SJCRH30 (cell line): ENCODE measurements around the gene DACT2. TPM values are rescaled to one million over a fixed set of nuclear protein-coding genes. Genes with fewer than 3 reads are reported as not detected.
"Not testable (repeated sequence)": the region's sequence is repeated elsewhere in the genome, so short reads cannot be mapped to it uniquely, and the experiment has no call there.

ENCODE experiments used
- DNase-seq, 2 experiments: peaks; one replicate each; pipeline ENCODE4 v3.0.0-alpha.2; 2015 to 2020
- H3K27ac ChIP-seq: fragments of 250-450 bp; sonication (Bioruptor Pico); 2 replicates; pipeline ENCODE4 v1.5.1; 2020; ENCODE audit warnings: mild to moderate bottlenecking, moderate library complexity
- H3K27me3 ChIP-seq: fragments of 250-450 bp; sonication (Bioruptor Pico); 2 replicates; pipeline ENCODE4 v1.5.1; 2020; ENCODE audit warnings: mild to moderate bottlenecking, moderate library complexity
- H3K36me3 ChIP-seq: fragments of 250-450 bp; sonication (Bioruptor Pico); 2 replicates; pipeline ENCODE4 v1.5.1; 2020; ENCODE audit warnings: mild to moderate bottlenecking, moderate library complexity
- H3K4me1 ChIP-seq: fragments of 250-450 bp; sonication (Bioruptor Pico); 2 replicates; pipeline ENCODE4 v1.5.1; 2020; ENCODE audit warnings: mild to moderate bottlenecking, moderate library complexity
- H3K4me3 ChIP-seq: fragments of 250-450 bp; sonication (Bioruptor Pico); 2 replicates; pipeline ENCODE4 v1.5.1; 2020; ENCODE audit warnings: mild to moderate bottlenecking, moderate library complexity
- H3K9me3 ChIP-seq: fragments of 250-450 bp; sonication (Bioruptor Pico); replicated peaks from 2 replicates; pipeline ENCODE4 v1.5.1; 2020; ENCODE audit warnings: mild to moderate bottlenecking, moderate library complexity
- total RNA-seq: library from RNA; depleted of rRNA; stranded (reverse); fragments of >200 nt; shearing (Covaris generic); gene quantifications from 2 replicates; pipeline ENCODE4 v1.2.3, GENCODE V29; 2014

The DACT2 gene
- total RNA-seq, 1 experiment from 2014 or later = not detected

- DNase-seq = no peak
- Histone ChIP-seq H3K36me3 (no peaks in the 10 kb centered on the region), H3K4me3 (no peak overlapping the region), H3K27me3 (no peaks in the 10 kb centered on the region), H3K4me1 (no peaks in the 10 kb centered on the region), H3K27ac (no peak overlapping the region), H3K9me3 (no peaks in the 10 kb centered on the region)
Measured at GRCh38 chr6:168358842-168359420, 39.4 kb upstream of the DACT2 start.

GRCh38 chr6:168356872-168357271, 37.3 kb upstream of the DACT2 start:
- not testable (repeated sequence) for H3K9me3 ChIP-seq, H3K36me3 ChIP-seq, DNase-seq, H3K4me3 ChIP-seq, H3K27me3 ChIP-seq, H3K27ac ChIP-seq, H3K4me1 ChIP-seq

- Histone ChIP-seq H3K36me3 (no peaks in the 10 kb centered on the region), H3K27me3 (no peaks in the 10 kb centered on the region), H3K9me3 (no peaks in the 10 kb centered on the region), H3K4me3 (no peak overlapping the region), H3K4me1 (no peaks in the 10 kb centered on the region), H3K27ac (no peak overlapping the region)
- DNase-seq = peak; percentile 41 to 56
Measured at GRCh38 chr6:168355716-168356522, 36.3 kb upstream of the DACT2 start.

- no peaks in the 10 kb centered on the region for H3K9me3 ChIP-seq
- DNase-seq = no peak
- H3K27me3 ChIP-seq = no peaks in the 10 kb centered on the region
- H3K36me3 ChIP-seq = no peaks in the 10 kb centered on the region
- H3K27ac ChIP-seq = no peak overlapping the region
- no peak overlapping the region for H3K4me3 ChIP-seq
- H3K4me1 ChIP-seq = no peaks in the 10 kb centered on the region
Measured at GRCh38 chr6:168354338-168354737, 34.8 kb upstream of the DACT2 start.

GRCh38 chr6:168353041-168353440, 33.5 kb upstream of the DACT2 start:
- no peaks in the 10 kb centered on the region for H3K4me1 ChIP-seq
- H3K9me3 ChIP-seq = no peaks in the 10 kb centered on the region
- H3K27ac ChIP-seq = no peak overlapping the region
- DNase-seq = no peak
- H3K36me3 ChIP-seq = no peaks in the 10 kb centered on the region
- no peaks in the 10 kb centered on the region for H3K27me3 ChIP-seq
- H3K4me3 ChIP-seq = no peak overlapping the region

- no peak for DNase-seq
- peaks cover 3% of the 10 kb centered on the region; the same call in 1 of the 2 replicates for H3K27me3 ChIP-seq
- no peak overlapping the region for H3K27ac ChIP-seq
- H3K4me3 ChIP-seq = no peak overlapping the region
- no peaks in the 10 kb centered on the region for H3K36me3 ChIP-seq
- no peaks in the 10 kb centered on the region for H3K4me1 ChIP-seq
- no peaks in the 10 kb centered on the region for H3K9me3 ChIP-seq
Measured at GRCh38 chr6:168352096-168352495, 32.5 kb upstream of the DACT2 start.

- Histone ChIP-seq H3K4me3 (no peak overlapping the region), H3K4me1 (no peaks in the 10 kb centered on the region), H3K27ac (no peak overlapping the region), H3K9me3 (no peaks in the 10 kb centered on the region), H3K27me3 (peaks cover 22% of the 10 kb centered on the region), H3K36me3 (no peaks in the 10 kb centered on the region)
- no peak for DNase-seq
Measured at GRCh38 chr6:168349718-168350210, 30.2 kb upstream of the DACT2 start.

GRCh38 chr6:168348186-168348585, 28.6 kb upstream of the DACT2 start:
- H3K9me3 ChIP-seq = no peaks in the 10 kb centered on the region

GRCh38 chr6:168347615-168348014, 28.0 kb upstream of the DACT2 start:
- DNase-seq = no peak
- H3K36me3 ChIP-seq = no peaks in the 10 kb centered on the region
- H3K4me1 ChIP-seq = no peaks in the 10 kb centered on the region
- peaks cover 33% of the 10 kb centered on the region for H3K27me3 ChIP-seq
- no peak overlapping the region for H3K4me3 ChIP-seq
- H3K27ac ChIP-seq = no peak overlapping the region
- no peaks in the 10 kb centered on the region for H3K9me3 ChIP-seq

More at GRCh38 chr6:168348186-168348585, 28.6 kb upstream of the DACT2 start:
- peaks cover 33% of the 10 kb centered on the region for H3K27me3 ChIP-seq
- no peaks in the 10 kb centered on the region for H3K4me1 ChIP-seq
- DNase-seq = no peak
- no peak overlapping the region for H3K4me3 ChIP-seq
- H3K27ac ChIP-seq = no peak overlapping the region
- H3K36me3 ChIP-seq = no peaks in the 10 kb centered on the region

- Histone ChIP-seq H3K27me3 (peaks cover 33% of the 10 kb centered on the region), H3K36me3 (no peaks in the 10 kb centered on the region), H3K9me3 (no peaks in the 10 kb centered on the region), H3K4me1 (no peaks in the 10 kb centered on the region), H3K27ac (no peak overlapping the region), H3K4me3 (no peak overlapping the region)
- no peak for DNase-seq
Measured at GRCh38 chr6:168347053-168347452, 27.5 kb upstream of the DACT2 start.

GRCh38 chr6:168345896-168346754, 26.5 kb upstream of the DACT2 start:
- no peaks in the 10 kb centered on the region for H3K9me3 ChIP-seq

GRCh38 chr6:168345266-168345665, 25.7 kb upstream of the DACT2 start:
- Histone ChIP-seq H3K4me1 (no peaks in the 10 kb centered on the region), H3K27ac (no peak overlapping the region), H3K27me3 (peaks cover 33% of the 10 kb centered on the region), H3K4me3 (no peak overlapping the region), H3K36me3 (no peaks in the 10 kb centered on the region), H3K9me3 (no peaks in the 10 kb centered on the region)
- no peak for DNase-seq

More at GRCh38 chr6:168345896-168346754, 26.5 kb upstream of the DACT2 start:
- Histone ChIP-seq H3K4me1 (no peaks in the 10 kb centered on the region), H3K27ac (no peak overlapping the region), H3K4me3 (no peak overlapping the region), H3K27me3 (peaks cover 33% of the 10 kb centered on the region), H3K36me3 (no peaks in the 10 kb centered on the region)
- DNase-seq = peak in 1 of 2 experiments; percentile 28

- H3K4me1 ChIP-seq = no peaks in the 10 kb centered on the region
- H3K9me3 ChIP-seq = no peaks in the 10 kb centered on the region
- H3K27ac ChIP-seq = no peak overlapping the region
- no peaks in the 10 kb centered on the region for H3K36me3 ChIP-seq
- no peak overlapping the region for H3K4me3 ChIP-seq
- H3K27me3 ChIP-seq = peaks cover 33% of the 10 kb centered on the region
- no peak for DNase-seq
Measured at GRCh38 chr6:168344338-168344737, 24.8 kb upstream of the DACT2 start.

- H3K27ac ChIP-seq = no peak overlapping the region
- peaks cover 33% of the 10 kb centered on the region for H3K27me3 ChIP-seq
- no peak for DNase-seq
- no peaks in the 10 kb centered on the region for H3K36me3 ChIP-seq
- no peak overlapping the region for H3K4me3 ChIP-seq
- H3K9me3 ChIP-seq = no peaks in the 10 kb centered on the region
- H3K4me1 ChIP-seq = no peaks in the 10 kb centered on the region
Measured at GRCh38 chr6:168343239-168344150, 23.9 kb upstream of the DACT2 start.
